NCI-H128 (cell line): ENCODE results near the gene ZNF620.
A peak's percentile ranks its signal among the peaks of the same experiment; 100 is the strongest.
"Not testable (repeated sequence)": the region's sequence is repeated elsewhere in the genome, so short reads cannot be mapped to it uniquely, and the experiment has no call there.

Experiments
- DNase-seq: peaks from one replicate; lab custom pipeline; 2025; ENCODE audit not compliant: unreplicated experiment; lab: John Stamatoyannopoulos, UW

Gene ZNF620

GRCh38 chr3:40505599-40506462, at the start of gene ZNF620:
Gene ZNF620 (plus strand): TSS chr3:40506039. CDS start chr3:40506353, 314 bp downstream.
- DNase-seq: peak; percentile 65

DNA sequence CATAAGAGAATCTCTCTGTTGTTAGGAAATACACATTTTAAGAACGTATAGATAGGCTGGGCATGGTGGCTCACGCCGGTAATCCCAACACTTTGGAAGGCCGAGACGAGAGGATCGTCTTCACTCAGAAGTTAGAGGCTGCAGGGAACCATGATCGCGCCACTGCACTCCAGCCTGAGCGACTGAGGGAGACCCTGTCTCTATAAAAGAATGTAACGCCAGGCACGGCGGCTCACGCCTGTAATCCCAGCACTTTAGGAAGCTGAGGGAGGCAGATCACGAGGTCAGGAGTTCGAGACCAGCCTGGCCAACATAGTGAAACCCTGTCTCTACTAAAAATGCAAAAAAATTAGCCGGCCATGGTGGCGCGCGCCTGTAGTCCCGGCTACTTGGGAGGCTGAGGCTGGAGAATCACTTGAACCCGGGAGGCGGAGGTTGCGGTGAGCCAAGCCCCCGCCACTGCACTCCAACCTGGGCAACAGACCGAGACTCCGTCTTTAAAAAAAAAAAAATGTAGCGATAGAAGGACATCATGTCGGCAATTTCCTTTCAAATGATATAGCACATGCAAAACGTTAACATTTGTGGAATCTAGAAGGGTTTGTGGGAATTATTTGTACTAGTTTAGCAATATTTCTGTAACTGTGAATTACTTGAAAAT, 49.4 kb upstream of the ZNF620 start:
- DNase-seq: no peak

- DNase-seq: peak; percentile 83
Observed at GRCh38 chr3:40456940-40457823, 48.7 kb upstream of the ZNF620 start, which contains the start of gene RPL14. Gene RPL14 (plus strand): TSS chr3:40457339. CDS start chr3:40457472, 133 bp downstream.

- DNase-seq: no peak
Observed at GRCh38 chr3:40458473-40458872, 47.4 kb upstream of the ZNF620 start.

- not testable (repeated sequence) for DNase-seq
Observed at GRCh38 chr3:40460481-40460880, 45.4 kb upstream of the ZNF620 start.

- no peak for DNase-seq
Observed at GRCh38 chr3:40461161-40461560, 44.7 kb upstream of the ZNF620 start.

- not testable (repeated sequence) for DNase-seq
Observed at GRCh38 chr3:40462838-40463237, 43.0 kb upstream of the ZNF620 start.

DNA sequence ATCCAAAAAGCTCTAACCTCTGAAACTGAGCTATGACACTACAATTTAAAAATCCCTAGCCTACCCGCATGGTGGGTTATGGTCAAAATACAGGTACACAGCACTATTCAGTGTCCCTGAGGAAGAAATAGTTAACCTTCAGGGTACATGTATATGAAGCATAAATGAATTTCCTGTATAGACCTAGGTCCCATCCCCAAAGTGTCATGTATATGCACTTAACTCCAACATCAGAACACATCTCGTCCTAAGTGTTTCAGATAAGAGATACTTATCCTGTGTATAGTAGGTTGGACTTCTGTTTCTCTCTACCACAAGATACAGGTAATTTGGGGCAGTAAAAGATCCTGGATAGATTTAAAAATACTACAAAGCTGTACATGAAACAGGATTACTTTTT, 42.3 kb upstream of the ZNF620 start:
- no peak for DNase-seq

- DNase-seq: no peak
Observed at GRCh38 chr3:40464339-40465110, 41.3 kb upstream of the ZNF620 start.

DNA sequence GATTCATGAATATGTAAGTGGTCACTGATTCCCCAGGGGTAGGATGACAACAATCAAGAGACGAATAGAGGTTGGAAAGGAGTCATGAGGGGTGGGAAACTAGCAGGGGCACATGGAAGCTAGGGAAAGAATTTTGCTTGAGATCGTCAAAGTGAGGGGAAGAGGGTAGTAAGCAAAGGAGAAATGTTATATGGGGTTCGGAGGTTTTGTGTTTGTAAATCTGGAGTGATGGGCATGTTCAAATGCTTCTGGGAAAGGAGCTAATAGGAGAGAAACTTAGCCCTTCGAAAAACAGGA, 40.8 kb upstream of the ZNF620 start:
- no peak for DNase-seq

- DNase-seq: no peak
Observed at GRCh38 chr3:40465456-40465855, 40.4 kb upstream of the ZNF620 start.

- DNase-seq: no peak
Observed at GRCh38 chr3:40468018-40468417, 37.8 kb upstream of the ZNF620 start.

DNA sequence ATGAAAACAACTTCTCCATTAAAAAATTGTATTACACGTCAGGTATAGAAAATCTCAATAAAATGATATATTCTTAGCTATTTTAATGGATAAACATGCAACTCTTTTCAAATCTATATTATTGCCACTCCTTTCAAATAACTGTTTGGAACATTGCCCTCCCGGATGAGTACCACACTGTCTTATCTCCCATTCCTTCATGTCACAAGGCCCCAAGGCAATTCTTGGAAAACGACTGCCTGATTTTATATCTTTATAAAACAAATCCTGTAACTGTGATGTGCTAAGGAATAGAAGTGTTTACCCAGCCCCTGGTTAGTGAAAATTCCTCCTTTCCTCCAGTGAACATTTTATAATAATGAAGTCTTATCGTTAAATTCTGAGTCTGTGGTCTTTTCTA, 35.1 kb upstream of the ZNF620 start:
- no peak for DNase-seq

DNA sequence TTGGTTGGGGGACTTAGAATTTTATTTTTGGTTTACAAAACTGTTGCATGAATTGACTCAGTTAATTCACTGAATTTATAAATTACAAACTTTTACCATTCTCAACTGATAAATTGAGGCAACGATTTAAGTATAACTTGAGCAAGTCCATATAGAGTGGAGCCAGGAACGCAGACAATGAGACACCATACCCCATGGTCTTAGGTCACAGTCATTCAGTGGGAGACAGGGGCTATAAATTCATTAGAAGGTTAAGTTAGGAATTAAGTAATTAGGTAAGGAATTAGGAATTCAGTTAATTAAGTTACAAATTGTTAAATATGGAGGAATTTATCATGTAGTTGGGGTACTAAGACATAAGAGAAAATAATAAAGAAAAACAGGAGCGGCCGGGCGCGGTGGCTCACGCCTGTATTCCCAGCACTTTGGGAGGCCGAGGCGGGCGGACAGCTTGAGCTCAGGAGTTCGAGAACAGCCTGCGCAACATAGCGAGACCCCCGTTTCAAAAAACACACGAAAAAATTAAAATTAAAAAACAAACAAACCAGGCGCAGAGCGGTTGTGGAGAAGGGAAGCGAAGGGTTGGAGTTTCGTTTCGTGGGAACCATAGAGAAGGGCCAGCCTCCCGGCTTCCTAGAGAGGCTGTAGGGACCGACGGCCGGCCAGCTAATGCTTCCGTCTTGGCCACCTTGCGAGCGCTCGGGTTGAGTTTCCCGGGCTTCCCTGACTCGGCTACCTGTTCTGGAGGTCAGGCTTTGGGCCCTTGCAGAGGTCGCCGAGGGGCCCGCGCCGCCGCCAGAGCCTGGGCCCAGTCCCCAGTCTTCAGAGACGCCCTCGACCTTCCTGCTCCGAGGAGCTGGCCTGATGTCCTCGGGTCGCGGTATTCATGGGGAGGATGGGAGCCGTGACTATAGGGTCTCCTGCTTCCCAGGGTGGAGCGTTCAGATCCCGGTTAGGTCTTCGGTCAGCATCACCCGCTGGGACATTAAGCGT, 29.1 kb upstream of the ZNF620 start, which contains the start of gene ZNF619:
Gene ZNF619 (plus strand): TSS at position 645 of the 993 bp plus-strand sequence. CDS start 858 bp downstream, outside the sequence.
- DNase-seq: peak; percentile 13

DNA sequence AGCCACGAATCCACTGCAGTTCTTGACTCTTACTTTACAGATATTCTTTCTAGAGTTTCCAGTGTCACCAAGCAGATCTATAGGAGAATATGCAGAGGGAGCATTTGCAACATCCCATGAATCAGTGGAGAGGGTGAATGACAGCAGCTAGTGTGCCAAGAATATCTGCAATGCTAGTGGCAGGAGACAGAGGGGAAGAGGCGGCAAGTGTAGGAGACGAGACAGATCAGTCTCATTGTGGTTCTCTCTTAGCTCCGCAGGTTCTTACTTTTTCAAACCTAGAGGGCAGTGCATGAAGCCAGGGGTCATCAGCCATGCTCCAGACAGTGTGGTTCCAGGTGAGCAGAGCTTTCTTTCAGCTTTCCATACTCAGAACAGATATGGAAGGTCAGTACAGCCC, 28.2 kb upstream of the ZNF620 start:
- no peak for DNase-seq

DNA sequence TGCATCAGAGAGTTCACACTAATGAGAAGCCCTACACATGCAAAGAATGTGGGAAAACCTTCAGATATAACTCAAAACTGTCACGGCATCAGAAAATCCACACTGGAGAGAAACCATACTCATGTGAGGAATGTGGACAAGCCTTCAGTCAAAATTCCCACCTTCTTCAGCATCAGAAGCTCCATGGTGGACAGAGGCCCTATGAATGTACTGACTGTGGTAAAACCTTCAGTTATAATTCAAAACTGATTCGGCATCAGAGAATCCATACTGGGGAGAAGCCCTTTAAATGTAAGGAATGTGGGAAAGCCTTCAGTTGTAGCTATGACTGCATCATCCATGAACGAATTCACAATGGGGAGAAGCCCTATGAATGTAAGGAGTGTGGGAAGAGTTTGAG, 18.7 kb upstream of the ZNF620 start:
- no peak for DNase-seq

DNA sequence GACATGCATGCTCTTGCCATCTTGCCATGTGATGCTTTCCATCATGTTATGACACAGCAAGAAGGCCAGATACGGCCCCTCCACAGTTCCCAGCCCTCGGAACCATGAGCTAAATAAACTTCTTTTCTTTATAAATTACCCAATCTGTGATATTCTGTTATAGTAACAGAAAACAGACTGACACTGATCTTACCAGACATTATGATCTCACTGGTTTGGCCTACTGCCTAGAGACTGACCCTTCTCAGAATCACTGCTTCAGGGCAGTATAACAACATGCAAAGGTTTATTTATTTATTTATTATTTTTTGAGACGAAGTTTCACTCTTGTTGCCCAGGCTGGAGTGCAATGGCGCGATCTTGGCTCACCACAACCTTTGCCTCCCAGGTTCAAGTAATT, 14.9 kb upstream of the ZNF620 start:
- DNase-seq: no peak

- DNase-seq: no peak
Observed at GRCh38 chr3:40494698-40495097, 11.1 kb upstream of the ZNF620 start.

DNA sequence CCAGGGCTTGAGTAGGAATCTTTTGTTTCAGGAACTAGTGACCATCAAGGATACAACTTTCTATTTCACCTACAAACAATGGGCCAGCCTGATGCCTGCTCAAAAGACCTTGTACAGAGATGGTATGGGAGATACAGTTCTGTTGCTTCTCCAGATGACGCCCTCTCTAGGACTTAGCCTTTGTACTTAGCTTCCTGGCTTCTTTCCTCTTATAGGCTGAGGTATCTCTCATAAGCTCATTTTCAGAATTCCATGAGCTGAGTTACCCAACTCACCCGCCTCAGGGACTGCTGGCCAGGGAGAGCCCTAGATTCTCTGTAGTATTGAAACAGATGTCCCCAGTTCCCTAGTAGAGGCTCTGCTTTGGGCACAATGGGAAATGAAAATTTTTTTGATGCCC, 8.6 kb upstream of the ZNF620 start:
- no peak for DNase-seq
